K562 (cell line): ENCODE data around the gene OR2V2. TPM values are rescaled to one million over a fixed set of nuclear protein-coding genes. Genes with fewer than 3 reads are reported as not detected.

Source experiments
- ATAC-seq: fragments of 200-7000 bp; cut with Tn5 transposase; 3 replicates; pipeline ENCODE4 v1.9.1; 2020; ENCODE audit warnings: moderate library complexity
- BruUV-seq: library from RNA; stranded (reverse); fragments of 400-500 nt; replicated peaks from 2 replicates; lab custom pipeline; 2021; lab: Mats Ljungman, UMichigan
- CTCF ChIA-PET: fragments of 300-600 bp; formaldehyde crosslinking; extraction: SDS; loops from one replicate; lab custom pipeline; 2021; ENCODE audit warnings: low intra/inter-chr PET ratio; lab: Yijun Ruan, JAX
- POLR2A ChIA-PET: fragments of 300-600, 350-650 bp; sonication (Branson Sonifier 250); formaldehyde crosslinking; extraction: SDS; loops from one replicate; lab custom pipeline; 2021; ENCODE audit warnings: antibody characterized with exemption, inconsistent platforms; lab: Yijun Ruan, JAX
- DNase-seq, 4 experiments: peaks; one replicate each; pipeline versions ENCODE4 v3.0.0 to v3.0.0-alpha.2; 2011 to 2018; ENCODE audit warnings: low spot score in 3 of 4, mixed read lengths in 3 of 4; ENCODE audit errors: extremely low read depth in 1 of 4
- FAIRE-seq: peaks from 2 replicates; lab custom pipeline; 2011; peaks lifted over from hg19 to GRCh38; lab: Jason Lieb, UNC
- H2AFZ ChIP-seq: 2 replicates; pipeline ENCODE4 v1.6.0; 2011; ENCODE audit warnings: low read depth, low read length, control low read depth, inconsistent platforms
- H3K27ac ChIP-seq: fragments of 200-600 bp; 3 replicates; pipeline ENCODE4 v1.8.0; 2011; ENCODE audit warnings: low read depth, mild to moderate bottlenecking, control low read depth, inconsistent platforms, low read length, moderate library complexity, mixed read lengths; ENCODE audit errors: extremely low read depth
- H3K27me3 ChIP-seq, 2 experiments: fragments of 300-600 bp in 1 of 2; 2 replicates in 1 of 2; 3 replicates in 1 of 2; pipeline versions ENCODE4 v1.6.0 to v1.8.0; 2011; ENCODE audit warnings: inconsistent platforms in 2 of 2, low read length in 2 of 2, mild to moderate bottlenecking in 1 of 2, mixed read lengths in 1 of 2, moderate library complexity in 1 of 2; ENCODE audit not compliant: control insufficient read depth in 2 of 2, insufficient read depth in 2 of 2
- H3K36me3 ChIP-seq: fragments of 300-600 bp; 3 replicates; pipeline ENCODE4 v1.8.0; 2011; ENCODE audit warnings: mild to moderate bottlenecking, low read length, inconsistent platforms; ENCODE audit not compliant: control insufficient read depth, insufficient read depth
- H3K4me1 ChIP-seq, 2 experiments: fragments of 200-600 bp in 1 of 2; replicated peaks in 1 of 2; 2 replicates in 1 of 2; 3 replicates in 1 of 2; pipeline versions ENCODE4 v1.5.1 to v1.8.0; 2011; ENCODE audit warnings: inconsistent platforms in 2 of 2, low read length in 2 of 2, mild to moderate bottlenecking in 1 of 2, mixed read lengths in 1 of 2, moderate library complexity in 1 of 2; ENCODE audit not compliant: control insufficient read depth in 2 of 2, insufficient read depth in 2 of 2
- H3K4me2 ChIP-seq: 2 replicates; pipeline ENCODE4 v1.6.1; 2011; ENCODE audit warnings: low read length, control low read depth, inconsistent platforms, mixed read lengths; ENCODE audit not compliant: insufficient read depth
- H3K4me3 ChIP-seq: fragments of 200-600 bp; sonication (generic), shearing (Covaris generic); 2 replicates; pipeline ENCODE4 v1.5.1; 2016; ENCODE audit warnings: control low read depth, inconsistent platforms
- H3K79me2 ChIP-seq: fragments of 200-600 bp; 3 replicates; pipeline ENCODE4 v1.8.0; 2011; ENCODE audit warnings: low read length, inconsistent platforms; ENCODE audit not compliant: control insufficient read depth, insufficient read depth
- H3K9ac ChIP-seq, 2 experiments: 2 replicates each; pipeline versions ENCODE4 v1.6.0 to v1.6.1; 2011; ENCODE audit warnings: low read depth in 2 of 2, low read length in 2 of 2, control low read depth in 1 of 2, inconsistent platforms in 1 of 2, mild to moderate bottlenecking in 1 of 2, mixed read lengths in 1 of 2; ENCODE audit not compliant: insufficient read depth in 1 of 2
- H3K9me1 ChIP-seq: one replicate; pipeline ENCODE4 v1.6.0; 2011; ENCODE audit warnings: inconsistent platforms, mild to moderate bottlenecking, low read length, moderate library complexity; ENCODE audit not compliant: control insufficient read depth, insufficient read depth
- H3K9me3 ChIP-seq: replicated peaks from 2 replicates; pipeline ENCODE4 v1.5.1; 2011; ENCODE audit warnings: low read depth, low read length, inconsistent platforms; ENCODE audit not compliant: control insufficient read depth, insufficient read depth
- H4K20me1 ChIP-seq: replicated peaks from 2 replicates; pipeline ENCODE4 v1.6.1; 2011; ENCODE audit warnings: low read length, inconsistent platforms, mixed read lengths; ENCODE audit not compliant: control insufficient read depth, insufficient read depth
- KAT8 ChIP-seq: fragments of 450-650 bp; IDR thresholded peaks from 2 replicates; pipeline ENCODE4 v1.6.1; 2016; ENCODE audit warnings: low read depth, mild to moderate bottlenecking
- NEUROD1 ChIP-seq: fragments of 150-350 bp; IDR thresholded peaks from 2 replicates; pipeline ENCODE4 v1.6.1; 2014; ENCODE audit warnings: borderline replicate concordance, low read length, low read depth; ENCODE audit not compliant: partially characterized antibody
- POU5F1 ChIP-seq: fragments of 150-350 bp; IDR thresholded peaks from 2 replicates; pipeline ENCODE4 v1.6.1; 2014; ENCODE audit warnings: borderline replicate concordance, low read length, low read depth, mild to moderate bottlenecking; ENCODE audit not compliant: partially characterized antibody
- RBFOX2 ChIP-seq: fragments of 200-400 bp; formaldehyde crosslinking; IDR thresholded peaks from 2 replicates; pipeline ENCODE4 v1.6.1; 2017; ENCODE audit warnings: low read depth, mild to moderate bottlenecking, low read length, moderate library complexity
- SNIP1 ChIP-seq: fragments of 450-650 bp; IDR thresholded peaks from 2 replicates; pipeline ENCODE4 v1.7.1; 2017; ENCODE audit warnings: low read depth, mild to moderate bottlenecking
- SPI1 ChIP-seq: IDR thresholded peaks from 2 replicates; pipeline ENCODE4 v1.6.1; 2011; ENCODE audit warnings: low read depth, low read length, control low read depth, borderline replicate concordance
- STAT5A ChIP-seq: IDR thresholded peaks from 2 replicates; pipeline ENCODE4 v1.6.1; 2012; ENCODE audit warnings: low read length, inconsistent platforms, borderline replicate concordance
- ZNF140 ChIP-seq: fragments of 250-450 bp; sonication (Bioruptor Pico); IDR thresholded peaks from 2 replicates; pipeline ENCODE4 v1.8.0; 2021; ENCODE audit warnings: moderate library complexity, mild to moderate bottlenecking, inconsistent platforms
- ZNF174 ChIP-seq: fragments of 250-450 bp; sonication (Bioruptor Pico); IDR thresholded peaks from 2 replicates; pipeline ENCODE4 v1.4.0; 2020; ENCODE audit warnings: mild to moderate bottlenecking
- ZNF586 ChIP-seq: fragments of 450-650 bp; formaldehyde crosslinking; conservative IDR thresholded peaks from 2 replicates; pipeline ENCODE4 v1.4.0; 2020; ENCODE audit warnings: mild to moderate bottlenecking, moderate library complexity
- WGBS: fragments of 100-300 bp; shearing (Covaris generic); methylation state at CpG from one replicate; pipeline ENCODE4 v1.1.6; 2016; ENCODE audit warnings: low coverage, mixed read lengths; ENCODE audit not compliant: insufficient coverage; ENCODE audit errors: missing lambda C conversion rate; 5-methylcytosine and 5-hydroxymethylcytosine counted together
- in situ Hi-C: fragments of 300-500 bp; cut with MboI; formaldehyde crosslinking; loops from 4 replicates; pipeline ENCODE4 v1.15.0; 2018; ENCODE audit warnings: inconsistent platforms, mixed read lengths
- intact Hi-C: fragments of 100-400 bp; cut with micrococcal nuclease; formaldehyde crosslinking; loops from 2 replicates; pipeline ENCODE4 v1.14.2; 2022
- polyA plus RNA-seq, 8 experiments: library from polyadenylated mRNA; depleted of rRNA in 4 of 8; stranded (reverse) in 5 of 8; unstranded in 3 of 8; fragments of >200 nt; fragmentation: Nextera tagmentation in 2 of 8; fragmentation: Illumina TruSeq in 1 of 8; extraction: Ambion mirVana in 2 of 8; extraction: Trizol in 1 of 8; gene quantifications; 2 replicates each; pipeline versions ENCODE4 v1.2.1 to v1.2.3, GENCODE V29; 2011 to 2014; ENCODE audit warnings: inconsistent platforms in 1 of 8, missing spikeins in 1 of 8
- total RNA-seq, 7 experiments: library from RNA; depleted of rRNA in 6 of 7; stranded (reverse); fragments of >200 nt in 6 of 7; fragmentation: Illumina TruSeq in 2 of 7; extraction: Trizol in 2 of 7; gene quantifications; 2 replicates each; pipeline versions ENCODE4 v1.2.1 to v1.2.3, GENCODE V29; 2011 to 2021; ENCODE audit warnings: low replicate concordance in 1 of 7
- TF ChIP-seq, protein P1 (sequence below): IDR thresholded peaks from 2 replicates; pipeline ENCODE4 v1.6.1; 2012; ENCODE audit warnings: low read depth, low read length, improper control_type of control experiment, borderline replicate concordance
- TF ChIP-seq, protein P2 (sequence below): fragments of 250-450 bp; sonication (Bioruptor Pico); IDR thresholded peaks from 2 replicates; pipeline ENCODE4 v1.8.0; 2022; ENCODE audit warnings: moderate library complexity, mild to moderate bottlenecking, inconsistent platforms
- TF ChIP-seq, protein P3 (sequence below): fragments of 250-450 bp; sonication (Bioruptor Pico); IDR thresholded peaks from 2 replicates; pipeline ENCODE4 v1.8.0; 2021; ENCODE audit warnings: mild to moderate bottlenecking, moderate library complexity

OR2V2 gene
- total and polyA plus RNA-seq, 9 of the 15 experiments (the other 6 are each of a cell fraction or from before 2014, with no cell fraction given), result 0.01 TPM; not detected in 8

DNA sequence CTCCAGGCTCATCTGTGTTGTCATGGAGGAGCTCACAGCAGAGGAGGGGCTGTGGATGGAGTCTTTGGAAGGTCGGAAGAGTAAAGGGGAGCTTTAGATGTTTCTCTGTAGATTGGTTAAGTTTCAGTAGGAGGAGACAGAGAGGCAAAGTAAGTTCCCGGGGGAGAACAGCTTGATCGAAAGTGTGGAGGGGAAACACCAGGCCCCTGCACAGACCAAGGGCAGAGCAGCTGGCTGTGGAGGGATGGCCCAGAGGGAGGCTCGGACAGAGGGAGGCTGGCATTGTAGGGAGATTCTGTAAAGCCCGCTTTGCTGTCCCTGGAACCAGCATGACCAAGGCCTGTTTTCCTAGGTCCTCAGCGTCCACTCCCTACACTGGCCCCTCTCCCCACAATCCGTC is 5.3 kb upstream of the OR2V2 start:
- peak overlapping the region; percentile 51 for H2AFZ ChIP-seq
- no peaks in the 10 kb centered on the region for H4K20me1 ChIP-seq
- FAIRE-seq (no peak), DNase-seq (no peak), ATAC-seq (no peak)
- H3K79me2 ChIP-seq, result no peaks in the 10 kb centered on the region
- no peaks in the 10 kb centered on the region for H3K9me1 ChIP-seq
- peaks cover 0 to 3% of the 10 kb centered on the region in 2 experiments; a peak in 3 of 5 replicates for H3K4me1 ChIP-seq
- no peak overlapping the region for H3K9ac ChIP-seq
- ChIA-PET CTCF (no interaction called here), POLR2A (interaction anchor here (0.8 kb wide), 1 partner anchor 13 kb away, joined by 3 read pairs; no protein-coding TSS in a partner anchor)
- intact Hi-C loops, result no loop called here
- 36% methylated on average over 4 of the region's 7 CpGs for WGBS
- no peak overlapping the region for H3K4me2 ChIP-seq
- in situ Hi-C loops, result no loop called here
- H3K4me3 ChIP-seq, result no peak overlapping the region
- TF ChIP-seq NEUROD1, result no peak
- no peak for TF ChIP-seq SNIP1
- no peak for TF ChIP-seq STAT5A
- no peak for TF ChIP-seq ZNF140
- no peak for TF ChIP-seq SPI1
- no peaks in the 10 kb centered on the region for H3K27me3 ChIP-seq
- H3K36me3 ChIP-seq, result no peaks in the 10 kb centered on the region
- BruUV-seq, result no TSS peak
- no peaks in the 10 kb centered on the region for H3K9me3 ChIP-seq
- H3K27ac ChIP-seq, result no peak overlapping the region

DNA sequence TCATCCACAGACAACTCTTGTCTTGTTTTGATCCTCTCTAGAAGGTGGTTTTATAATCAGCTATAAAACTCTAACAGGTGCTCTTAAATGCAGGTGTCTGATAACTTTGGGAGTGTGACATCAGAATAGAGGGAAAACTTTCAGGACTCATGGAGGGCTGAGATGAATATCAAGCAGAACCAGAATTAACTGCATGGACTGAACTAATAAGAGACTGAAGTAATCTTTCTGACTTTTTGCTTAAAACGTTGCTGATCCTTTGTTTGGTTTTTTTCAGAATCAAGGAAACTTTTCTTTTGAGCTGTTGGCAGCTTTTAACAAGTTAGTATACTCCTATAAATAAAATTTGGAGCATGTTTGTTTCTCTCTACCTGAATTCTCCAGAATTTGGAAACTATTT is 2.3 kb upstream of the OR2V2 start:
- no peak for ATAC-seq
- H3K4me2 ChIP-seq, result no peak overlapping the region
- H3K9me1 ChIP-seq, result no peaks in the 10 kb centered on the region
- WGBS, result 0% methylated on average over 1 of the region's 1 CpG
- no peak overlapping the region for H3K4me3 ChIP-seq
- POLR2A ChIA-PET, result interaction anchor here (0.6 kb wide), 1 partner anchor 314 kb away, joined by 3 read pairs; no protein-coding TSS in a partner anchor
- no peak for TF ChIP-seq ZNF174
- TF ChIP-seq, protein P1, sequence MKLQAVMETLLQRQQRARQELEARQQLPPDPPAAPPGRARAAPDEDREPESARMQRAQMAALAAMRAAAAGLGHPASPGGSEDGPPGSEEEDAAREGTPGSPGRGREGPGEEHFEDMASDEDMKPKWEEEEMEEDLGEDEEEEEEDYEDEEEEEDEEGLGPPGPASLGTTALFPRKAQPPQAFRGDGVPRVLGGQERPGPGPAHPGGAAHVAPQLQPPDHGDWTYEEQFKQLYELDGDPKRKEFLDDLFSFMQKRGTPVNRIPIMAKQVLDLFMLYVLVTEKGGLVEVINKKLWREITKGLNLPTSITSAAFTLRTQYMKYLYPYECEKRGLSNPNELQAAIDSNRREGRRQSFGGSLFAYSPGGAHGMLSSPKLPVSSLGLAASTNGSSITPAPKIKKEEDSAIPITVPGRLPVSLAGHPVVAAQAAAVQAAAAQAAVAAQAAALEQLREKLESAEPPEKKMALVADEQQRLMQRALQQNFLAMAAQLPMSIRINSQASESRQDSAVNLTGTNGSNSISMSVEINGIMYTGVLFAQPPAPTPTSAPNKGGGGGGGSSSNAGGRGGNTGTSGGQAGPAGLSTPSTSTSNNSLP, result no peak
- TF ChIP-seq RBFOX2, result no peak
- TF ChIP-seq, protein P2, sequence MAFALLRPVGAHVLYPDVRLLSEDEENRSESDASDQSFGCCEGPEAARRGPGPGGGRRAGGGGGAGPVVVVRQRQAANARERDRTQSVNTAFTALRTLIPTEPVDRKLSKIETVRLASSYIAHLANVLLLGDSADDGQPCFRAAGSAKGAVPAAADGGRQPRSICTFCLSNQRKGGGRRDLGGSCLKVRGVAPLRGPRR, result no peak
- TF ChIP-seq, protein P3, sequence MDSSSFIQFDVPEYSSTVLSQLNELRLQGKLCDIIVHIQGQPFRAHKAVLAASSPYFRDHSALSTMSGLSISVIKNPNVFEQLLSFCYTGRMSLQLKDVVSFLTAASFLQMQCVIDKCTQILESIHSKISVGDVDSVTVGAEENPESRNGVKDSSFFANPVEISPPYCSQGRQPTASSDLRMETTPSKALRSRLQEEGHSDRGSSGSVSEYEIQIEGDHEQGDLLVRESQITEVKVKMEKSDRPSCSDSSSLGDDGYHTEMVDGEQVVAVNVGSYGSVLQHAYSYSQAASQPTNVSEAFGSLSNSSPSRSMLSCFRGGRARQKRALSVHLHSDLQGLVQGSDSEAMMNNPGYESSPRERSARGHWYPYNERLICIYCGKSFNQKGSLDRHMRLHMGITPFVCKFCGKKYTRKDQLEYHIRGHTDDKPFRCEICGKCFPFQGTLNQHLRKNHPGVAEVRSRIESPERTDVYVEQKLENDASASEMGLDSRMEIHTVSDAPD (CRISPR knock-in tag), result no peak
- no peak for TF ChIP-seq KAT8
- no peak for TF ChIP-seq POU5F1
- no peak for TF ChIP-seq ZNF586 (CRISPR knock-in tag)
- TF ChIP-seq, all 486 proteins: peak for 0
- no TSS peak for BruUV-seq
- H4K20me1 ChIP-seq, result no peaks in the 10 kb centered on the region
- in situ Hi-C loops, result no loop called here
- H3K9me3 ChIP-seq, result no peaks in the 10 kb centered on the region
- no peaks in the 10 kb centered on the region for H3K27me3 ChIP-seq
- H3K79me2 ChIP-seq, result no peaks in the 10 kb centered on the region
- H3K9ac ChIP-seq, result no peak overlapping the region
- DNase-seq (no peak), FAIRE-seq (no peak)
- H3K27ac ChIP-seq, result no peak overlapping the region
- no peak overlapping the region for H2AFZ ChIP-seq
- no peaks in the 10 kb centered on the region for H3K36me3 ChIP-seq
- peaks cover 0 to 4% of the 10 kb centered on the region in 2 experiments; a peak in 3 of 5 replicates for H3K4me1 ChIP-seq
- CTCF ChIA-PET, result no interaction called here
- intact Hi-C loops, result no loop called here
